Left lung (tissue), 10 donors: ENCODE results near the gene SDK2. TPM values are rescaled to one million over a fixed set of nuclear protein-coding genes. Genes with fewer than 3 reads are reported as not detected.

Source experiments
- ATAC-seq: fragments of 200-7000 bp; cut with Tn5 transposase; one replicate; pipeline ENCODE4 v1.9.1; 2020; ENCODE audit warnings: moderate library complexity
- DNase-seq, 4 donors: peaks; one replicate each; pipeline ENCODE4 v3.0.0-alpha.2; 2013 to 2020
- H3K27ac ChIP-seq, 2 donors: fragments of 200-600 bp; sonication (generic) in 1 of 2; one replicate each; pipeline versions ENCODE4 v1.5.0 to v1.8.0; 2020 to 2021
- H3K27me3 ChIP-seq, 2 donors: fragments of 200-600 bp; sonication (generic) in 1 of 2; one replicate each; pipeline versions ENCODE4 v1.5.0 to v1.8.0; 2020 to 2021
- H3K36me3 ChIP-seq, 2 donors: fragments of 200-600 bp; sonication (generic) in 1 of 2; one replicate each; pipeline versions ENCODE4 v1.5.0 to v1.8.0; 2020 to 2021
- H3K4me1 ChIP-seq, 2 donors: fragments of 200-600 bp; one replicate each; pipeline ENCODE4 v1.8.0; 2021
- H3K4me3 ChIP-seq, 2 donors: fragments of 200-600 bp; sonication (generic) in 1 of 2; one replicate each; pipeline versions ENCODE4 v1.5.0 to v1.8.0; 2020 to 2021; ENCODE audit warnings: mild to moderate bottlenecking in 1 of 2
- H3K9me3 ChIP-seq, 2 donors: fragments of 200-600 bp; sonication (generic) in 1 of 2; one replicate each; pipeline versions ENCODE4 v1.5.0 to v1.8.0; 2020 to 2021
- intact Hi-C, 2 donors: fragments of 100-400 bp; cut with DNase I; formaldehyde crosslinking; loops; one replicate each; pipeline versions ENCODE4 v1.11.2 to v1.14.2; 2022
- polyA plus RNA-seq, 6 donors: library from polyadenylated mRNA; unstranded; fragments of 120-200 nt; gene quantifications; one replicate each; pipeline ENCODE4 v1.2.1, GENCODE V29; 2013; ENCODE audit not compliant: insufficient read length in 6 of 6
- total RNA-seq, 2 donors: library from RNA; stranded (reverse); fragmentation: NEBNext Ultra II Directional; extraction: Animal tissue kit (Norgen Biotek cat#: 25700); gene quantifications; one replicate each; pipeline ENCODE4 v1.2.1, GENCODE V29; 2021
- TF ChIP-seq, protein P1 (sequence below), 2 donors: fragments of 200-600 bp; sonication (generic) in 1 of 2; IDR thresholded peaks; one replicate each; pipeline versions ENCODE4 v1.5.0 to v1.8.0; 2021; ENCODE audit warnings: antibody characterized with exemption in 2 of 2
- donor health status: DM: no; HTN: yes; CAD: no.
- donor health status: DM: no; HTN: no; CAD: no.

SDK2 gene
- total and polyA plus RNA-seq, 8 donors: 6.0 to 10.9 (median 7.5) TPM

DNA sequence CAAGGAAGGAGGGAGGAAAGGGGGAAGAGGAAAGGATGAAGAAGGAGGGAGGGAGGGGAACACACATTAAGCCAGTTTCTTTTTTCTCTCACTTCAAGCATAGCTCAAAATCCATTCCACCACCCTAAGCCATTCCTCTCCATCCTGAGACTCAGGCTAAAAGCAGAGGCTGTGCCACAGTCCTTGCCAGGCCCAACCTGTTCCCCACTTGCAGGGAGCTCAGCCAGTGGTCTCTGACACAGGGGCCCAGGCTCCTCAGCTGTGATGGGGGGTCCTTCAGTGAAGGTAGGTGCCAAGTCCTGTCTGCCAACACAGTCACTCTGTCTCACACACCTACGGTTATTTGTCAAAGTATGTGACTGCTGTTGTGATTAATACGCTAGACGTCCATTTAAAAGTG, 44.6 kb downstream of the SDK2 start:
- ATAC-seq (no peak), DNase-seq (no peak)
- intact Hi-C loops: no loop called here
- TF ChIP-seq, protein P1, sequence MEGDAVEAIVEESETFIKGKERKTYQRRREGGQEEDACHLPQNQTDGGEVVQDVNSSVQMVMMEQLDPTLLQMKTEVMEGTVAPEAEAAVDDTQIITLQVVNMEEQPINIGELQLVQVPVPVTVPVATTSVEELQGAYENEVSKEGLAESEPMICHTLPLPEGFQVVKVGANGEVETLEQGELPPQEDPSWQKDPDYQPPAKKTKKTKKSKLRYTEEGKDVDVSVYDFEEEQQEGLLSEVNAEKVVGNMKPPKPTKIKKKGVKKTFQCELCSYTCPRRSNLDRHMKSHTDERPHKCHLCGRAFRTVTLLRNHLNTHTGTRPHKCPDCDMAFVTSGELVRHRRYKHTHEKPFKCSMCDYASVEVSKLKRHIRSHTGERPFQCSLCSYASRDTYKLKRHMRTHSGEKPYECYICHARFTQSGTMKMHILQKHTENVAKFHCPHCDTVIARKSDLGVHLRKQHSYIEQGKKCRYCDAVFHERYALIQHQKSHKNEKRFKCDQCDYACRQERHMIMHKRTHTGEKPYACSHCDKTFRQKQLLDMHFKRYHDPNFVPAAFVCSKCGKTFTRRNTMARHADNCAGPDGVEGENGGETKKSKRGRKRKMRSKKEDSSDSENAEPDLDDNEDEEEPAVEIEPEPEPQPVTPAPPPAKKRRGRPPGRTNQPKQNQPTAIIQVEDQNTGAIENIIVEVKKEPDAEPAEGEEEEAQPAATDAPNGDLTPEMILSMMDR (IDR thresholded peaks at IDR 0.05): no peak
- Histone ChIP-seq H3K4me1 (no peaks in the 10 kb centered on the region), H3K27ac (no peak overlapping the region), H3K9me3 (no peaks in the 10 kb centered on the region), H3K36me3 (no peaks in the 10 kb centered on the region), H3K27me3 (no peaks in the 10 kb centered on the region), H3K4me3 (no peak overlapping the region)

DNA sequence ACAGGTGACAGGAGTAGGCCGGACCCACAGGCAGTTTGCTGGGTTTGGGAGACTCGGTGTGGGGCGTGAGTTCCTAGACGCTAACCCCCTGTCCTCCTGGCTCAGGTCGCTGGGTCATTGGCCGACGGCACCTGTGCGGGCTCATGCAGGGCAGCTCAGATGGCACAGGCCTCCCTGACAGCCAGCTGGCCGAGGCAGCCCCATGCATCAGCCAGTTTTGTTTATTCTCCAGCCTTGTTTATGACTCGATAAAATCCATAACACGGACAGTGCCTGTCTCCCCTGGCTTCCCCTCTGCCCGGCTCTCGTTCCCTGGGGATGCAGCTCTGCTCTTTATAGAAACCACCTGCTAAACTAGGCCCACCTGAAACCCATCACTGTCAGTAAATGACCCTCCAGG, 46.0 kb downstream of the SDK2 start:
- ATAC-seq: no peak
- intact Hi-C loops: no loop called here
- Histone ChIP-seq H3K4me3 (no peak overlapping the region), H3K36me3 (no peaks in the 10 kb centered on the region), H3K27ac (no peak overlapping the region), H3K27me3 (no peaks in the 10 kb centered on the region), H3K4me1 (no peaks in the 10 kb centered on the region), H3K9me3 (no peaks in the 10 kb centered on the region)
- TF ChIP-seq, protein P1 (IDR thresholded peaks at IDR 0.05): no peak
- DNase-seq: no peak

DNA sequence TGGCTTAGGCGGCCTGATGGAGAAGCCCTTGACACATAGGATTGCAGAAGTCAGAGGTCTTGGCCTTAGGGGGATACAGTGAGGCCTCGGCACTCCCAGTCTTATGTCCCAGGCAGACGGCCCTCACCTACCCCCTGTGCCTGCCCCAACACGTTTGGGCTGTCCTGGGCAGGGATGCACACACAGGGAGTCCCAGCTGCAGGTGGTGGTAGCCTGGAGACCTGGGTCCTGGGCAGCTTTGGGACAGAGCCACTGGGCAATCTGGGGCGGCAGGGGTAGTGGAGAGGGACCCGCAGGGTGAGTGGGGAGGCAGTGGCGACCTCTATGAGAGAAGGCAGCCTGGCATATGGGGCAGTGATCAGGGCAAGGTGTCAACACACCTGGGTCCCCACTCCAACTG, 48.3 kb downstream of the SDK2 start:
- Histone ChIP-seq H3K27me3 (peaks cover 0 to 8% of the 10 kb centered on the region in 2 donors), H3K27ac (no peak overlapping the region), H3K36me3 (no peaks in the 10 kb centered on the region), H3K9me3 (no peaks in the 10 kb centered on the region), H3K4me1 (peaks cover 0 to 22% of the 10 kb centered on the region in 2 donors), H3K4me3 (no peak overlapping the region)
- TF ChIP-seq, protein P1 (IDR thresholded peaks at IDR 0.05): no peak
- intact Hi-C loops: no loop called here
- peak in 1 of 4 donors; percentile 67 for DNase-seq
- no peak for ATAC-seq

DNA sequence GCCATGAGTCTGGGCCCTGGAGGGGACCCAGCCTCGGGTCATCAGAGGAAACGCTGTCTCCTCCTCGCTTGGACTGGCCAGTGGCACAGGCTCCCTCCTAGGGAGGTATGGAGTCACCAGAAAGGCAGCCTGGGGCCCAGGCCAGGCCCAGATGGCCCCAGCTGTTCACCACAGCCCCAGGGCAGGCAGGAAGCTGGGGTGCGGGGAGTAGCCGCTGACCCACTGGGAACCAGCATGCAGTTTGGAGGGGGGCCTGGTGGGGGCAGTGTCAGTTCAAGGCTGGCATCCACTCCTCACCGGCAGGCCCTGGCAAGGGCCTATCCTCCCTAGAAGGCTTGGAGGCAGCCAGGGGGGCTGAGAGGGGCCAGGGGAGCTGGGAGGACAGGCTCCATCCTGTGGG, 48.8 kb downstream of the SDK2 start:
- peak in 3 of 4 donors; percentile 72 to 92 (median 72) for DNase-seq
- Histone ChIP-seq H3K4me3 (no peak overlapping the region), H3K9me3 (no peaks in the 10 kb centered on the region), H3K36me3 (no peaks in the 10 kb centered on the region), H3K4me1 (peaks cover 0 to 22% of the 10 kb centered on the region in 2 donors), H3K27ac (no peak overlapping the region), H3K27me3 (peaks cover 0 to 8% of the 10 kb centered on the region in 2 donors)
- peak; percentile 41 for ATAC-seq
- TF ChIP-seq, protein P1 (IDR thresholded peaks at IDR 0.05): peak in 1 of 2 donors; percentile 31
- intact Hi-C loops: no loop called here

DNA sequence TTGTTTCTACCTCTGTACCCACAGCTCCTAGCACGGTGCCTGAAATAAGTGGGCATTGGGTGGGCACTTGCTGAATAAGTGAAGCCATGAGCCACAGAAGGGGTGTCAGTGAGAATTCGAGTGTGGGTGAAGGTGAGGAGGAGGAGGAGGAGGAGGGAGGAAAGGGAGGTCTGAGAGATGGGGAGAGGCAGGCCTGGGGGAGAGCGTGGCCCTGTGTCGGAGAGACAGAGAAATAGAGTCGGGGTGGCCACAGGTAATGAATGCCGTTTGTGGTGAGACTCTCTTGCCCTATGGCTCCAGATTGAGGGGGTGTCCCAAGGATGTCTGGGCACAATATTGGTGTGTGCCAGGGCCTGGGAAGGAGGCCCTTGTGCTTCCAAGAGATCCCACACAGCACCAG, 49.2 kb downstream of the SDK2 start:
- DNase-seq (no peak), ATAC-seq (no peak)
- Histone ChIP-seq H3K36me3 (no peaks in the 10 kb centered on the region), H3K9me3 (no peaks in the 10 kb centered on the region), H3K4me3 (no peak overlapping the region), H3K4me1 (peaks cover 0 to 22% of the 10 kb centered on the region in 2 donors), H3K27ac (no peak overlapping the region), H3K27me3 (peaks cover 0 to 8% of the 10 kb centered on the region in 2 donors)
- TF ChIP-seq, protein P1 (IDR thresholded peaks at IDR 0.05): no peak
- intact Hi-C loops: no loop called here
